GM19324 (cell line): ENCODE results near the gene GLRX.
"Not testable (repeated sequence)": the region's sequence is repeated elsewhere in the genome, so short reads cannot be mapped to it uniquely, and the experiment has no call there.

Experiments used
- ATAC-seq: cut with Tn5 transposase; IDR thresholded peaks from one replicate; pipeline ENCODE4 v1.9.1; 2021; ENCODE audit warnings: mild to moderate bottlenecking, moderate library complexity; ENCODE audit not compliant: unreplicated experiment, low FRiP score

Gene GLRX

DNA sequence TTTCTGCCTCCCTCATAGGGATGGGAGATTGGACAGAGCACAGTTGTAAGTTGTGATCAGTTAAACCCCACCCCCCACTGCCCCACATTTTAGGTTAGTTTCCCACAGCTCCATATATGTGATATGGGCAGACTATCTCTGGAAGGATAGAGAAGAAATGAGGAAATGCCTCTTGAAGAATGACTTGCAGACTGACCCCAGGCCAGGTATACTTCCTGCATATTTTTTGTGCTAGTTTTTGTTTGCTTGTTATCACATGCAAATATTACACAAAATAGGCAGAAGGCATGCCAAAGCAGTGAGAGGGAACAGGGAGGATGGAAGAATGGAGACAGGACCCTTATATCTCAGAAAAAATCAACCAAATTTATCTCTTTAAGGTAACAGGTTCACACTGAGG is 10.1 kb upstream of the GLRX start:
- no peak for ATAC-seq

DNA sequence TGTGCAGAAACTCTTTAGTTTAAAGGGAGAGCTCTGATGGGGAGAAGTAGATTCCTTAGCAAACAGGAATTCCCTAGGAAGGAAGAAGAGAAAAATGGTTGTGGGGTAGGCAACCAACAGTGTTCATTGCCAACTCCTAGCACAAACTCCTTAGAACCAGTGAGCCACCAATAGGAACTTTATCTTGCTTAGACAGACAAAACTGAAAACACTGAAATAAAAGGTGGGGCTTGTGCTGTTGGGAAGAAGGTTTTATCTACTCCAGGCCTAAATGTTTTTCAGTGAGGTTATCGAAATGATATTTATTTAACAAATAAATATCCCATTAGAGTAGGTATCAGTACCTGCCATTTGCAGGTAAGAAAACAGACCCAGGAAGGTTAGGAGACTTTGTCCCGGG is 7.7 kb upstream of the GLRX start:
- ATAC-seq: no peak

DNA sequence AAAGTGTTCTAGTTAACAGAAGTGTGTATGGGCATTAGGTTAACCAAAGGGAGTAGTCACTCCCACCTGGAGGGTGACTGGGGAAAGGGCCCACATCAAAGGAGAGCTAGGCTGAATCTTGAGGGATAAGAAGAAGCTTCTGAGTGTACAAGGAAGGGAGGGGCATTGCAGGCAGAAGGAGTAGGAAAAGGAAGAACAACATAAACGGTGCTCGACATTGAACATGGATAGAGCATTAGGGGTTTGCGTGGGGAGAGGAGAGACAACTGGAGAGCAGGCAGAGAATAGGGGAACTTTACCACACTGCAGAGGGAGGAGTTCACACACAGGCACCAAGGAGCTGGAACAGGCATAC is 5.3 kb upstream of the GLRX start:
- ATAC-seq: no peak

DNA sequence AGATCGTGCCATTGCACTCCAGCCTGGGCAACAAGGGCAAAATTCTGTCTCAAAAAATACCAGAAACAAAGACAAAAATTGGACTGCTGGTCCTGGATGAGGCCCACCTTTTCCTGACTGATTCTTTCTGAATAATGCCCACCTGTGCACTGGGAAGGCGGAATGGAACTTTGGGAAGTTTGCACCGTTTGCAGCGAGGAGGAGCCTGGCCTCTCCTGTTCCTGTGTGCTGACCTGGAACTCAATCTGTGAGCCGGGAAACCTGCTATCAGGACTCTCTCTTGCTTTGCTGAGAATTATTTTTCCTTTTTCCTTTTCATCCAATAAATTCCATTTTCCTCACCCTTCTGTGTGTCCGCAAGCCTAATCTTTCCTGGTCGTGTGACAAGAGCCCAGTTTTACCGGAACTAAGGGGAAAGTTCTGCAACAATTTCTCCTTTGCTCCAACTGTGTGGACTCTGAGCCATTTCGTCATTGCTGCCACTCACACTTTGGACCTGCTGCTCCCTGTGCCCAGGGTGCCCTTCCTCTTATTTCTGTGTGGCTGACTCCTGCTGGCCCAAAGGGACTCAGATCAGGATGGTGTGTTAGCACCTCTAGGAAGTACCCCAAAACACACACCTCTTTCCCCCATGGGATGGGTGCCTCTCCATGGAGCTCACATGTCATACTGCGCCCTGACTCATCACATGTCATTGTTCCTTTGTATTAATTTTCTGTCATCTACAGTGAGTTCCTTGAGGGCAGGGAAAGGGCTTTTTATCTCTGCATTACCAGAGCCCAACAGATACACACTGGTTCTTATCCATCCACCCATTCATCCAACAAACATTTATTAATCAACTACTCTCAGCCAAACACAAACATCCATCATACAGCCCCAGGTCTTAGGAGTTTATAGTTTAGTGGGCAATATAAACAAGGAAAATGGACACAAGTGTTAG is 4.7 kb upstream of the GLRX start:
- no peak for ATAC-seq

DNA sequence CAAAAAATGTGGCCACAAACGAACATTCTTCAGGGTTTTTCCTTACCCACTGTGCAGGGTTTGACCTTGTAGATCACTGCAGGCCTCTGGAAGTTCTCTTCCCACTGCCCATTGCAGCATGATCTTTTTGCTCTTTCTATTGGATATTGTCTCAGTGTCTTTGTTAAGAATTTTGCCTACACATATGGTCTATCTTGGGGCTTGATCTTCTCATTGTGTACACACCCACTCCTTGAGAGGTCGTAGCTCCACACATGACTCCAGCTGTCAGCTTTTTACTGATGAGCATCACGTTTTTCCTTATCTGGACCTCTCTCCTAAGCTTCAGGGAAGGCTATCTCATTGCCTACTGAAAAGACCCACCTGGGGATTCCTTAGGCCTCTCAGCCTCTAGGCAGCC is 3.0 kb upstream of the GLRX start:
- ATAC-seq: no peak

DNA sequence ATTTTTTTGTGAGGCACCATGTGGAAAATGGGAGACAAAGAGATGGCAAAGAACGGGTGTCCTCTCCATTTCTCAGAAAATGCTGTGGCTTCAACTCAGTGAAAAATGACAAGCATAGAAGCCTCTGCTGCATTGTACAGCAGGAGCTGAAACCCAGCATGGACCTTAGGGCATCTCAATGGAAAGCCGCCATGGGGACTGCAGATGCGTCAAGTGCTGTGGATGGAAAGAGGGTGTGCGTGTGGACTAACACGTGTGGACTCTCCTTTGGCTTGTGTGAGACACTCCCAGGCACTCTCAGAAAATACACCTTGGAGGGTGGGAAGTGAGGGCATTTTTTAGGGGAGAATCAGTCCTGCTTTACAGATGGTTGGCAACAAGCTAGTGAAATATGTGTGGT is 2.2 kb upstream of the GLRX start:
- ATAC-seq: no peak

DNA sequence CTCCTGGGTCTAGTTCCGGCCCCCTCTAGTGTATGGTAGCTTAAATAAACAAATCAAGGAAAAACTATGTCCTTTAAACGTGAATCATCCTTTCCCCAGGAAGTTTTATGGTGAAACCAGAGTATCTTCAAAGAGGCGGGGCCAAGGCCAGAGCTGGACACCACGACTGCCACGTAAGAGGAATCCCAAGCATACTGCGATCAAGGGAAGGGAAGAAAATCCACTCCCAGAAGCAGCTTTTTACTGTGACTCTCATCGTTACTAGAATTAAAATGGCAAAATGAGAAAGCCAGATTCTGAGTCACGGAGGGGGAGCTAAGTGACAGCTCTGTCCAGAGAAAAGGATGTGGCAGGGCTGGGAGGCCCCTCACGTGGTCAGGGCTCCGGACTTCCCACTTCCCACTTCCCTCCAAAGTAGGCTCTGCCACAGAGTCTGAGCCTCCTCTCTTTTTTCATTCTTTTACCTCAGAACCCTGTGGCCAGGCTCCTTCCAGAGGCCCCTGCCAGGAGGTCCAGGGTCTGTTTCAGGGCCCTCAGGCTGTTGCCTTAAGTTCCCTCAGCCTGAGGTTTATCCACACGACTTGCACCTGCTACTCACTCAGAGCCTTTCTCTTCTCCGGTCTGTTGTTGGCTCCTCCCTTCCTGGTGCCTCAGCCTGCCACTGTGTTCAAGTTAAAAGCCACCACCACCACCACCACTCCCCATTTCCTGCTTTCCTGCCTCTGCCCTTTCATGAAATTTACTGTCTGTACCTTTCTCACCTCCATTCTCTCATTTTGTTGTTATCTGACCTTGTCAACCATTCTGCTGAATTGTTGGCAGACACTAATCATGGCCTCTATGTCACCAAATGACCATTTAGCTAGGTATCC is 1.4 kb upstream of the GLRX start:
- ATAC-seq: no peak

DNA sequence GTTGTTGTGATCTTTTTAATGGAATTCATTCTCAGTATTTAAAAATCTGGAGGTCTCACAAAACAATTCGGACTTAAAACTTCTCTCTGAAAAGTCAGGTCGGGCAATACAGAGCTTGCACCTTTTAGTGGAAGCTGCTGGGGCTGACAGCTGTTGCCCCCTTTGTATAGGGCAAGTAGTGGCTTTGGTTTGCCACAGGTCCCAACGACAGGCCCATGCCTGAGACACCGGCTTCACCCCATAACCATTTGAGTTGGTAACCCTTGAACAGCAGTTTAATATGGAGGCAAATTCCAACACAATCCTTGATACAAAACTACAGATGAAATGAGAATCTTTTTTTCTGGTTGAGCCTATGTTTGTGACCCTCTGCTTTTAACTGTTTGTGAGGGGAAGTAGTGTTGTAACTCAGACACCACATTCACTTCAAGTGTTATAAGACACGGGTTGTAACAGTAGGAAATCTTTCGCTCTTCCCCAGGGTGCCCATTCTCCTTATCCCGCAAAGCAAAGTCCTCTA is 752 bp upstream of the GLRX start:
- ATAC-seq: no peak

DNA sequence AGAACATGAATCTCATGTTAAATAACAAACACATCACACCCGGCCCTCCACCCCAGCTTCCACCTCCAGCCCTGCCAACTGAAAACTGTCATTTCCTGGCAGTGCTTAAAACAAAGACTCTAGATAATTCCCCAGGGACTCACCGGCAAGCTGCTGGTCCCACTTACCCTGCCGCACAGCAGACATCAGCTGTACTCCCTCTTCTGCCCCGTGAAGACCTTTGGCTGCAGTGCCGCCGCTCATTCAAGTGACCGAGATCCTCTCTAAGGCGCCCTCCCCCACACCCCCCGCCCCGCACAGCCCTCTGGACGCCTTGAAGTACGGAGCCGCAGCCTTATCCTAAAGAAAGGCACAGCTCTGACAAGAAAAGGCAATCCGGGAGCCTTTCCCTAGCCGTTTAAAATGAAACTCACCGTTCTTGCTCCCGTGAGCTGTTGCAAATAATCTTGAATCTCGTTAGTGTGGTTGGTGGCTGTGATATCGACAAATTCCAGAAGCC is 434 bp downstream of the GLRX start:
- peak; percentile 28 for ATAC-seq

DNA sequence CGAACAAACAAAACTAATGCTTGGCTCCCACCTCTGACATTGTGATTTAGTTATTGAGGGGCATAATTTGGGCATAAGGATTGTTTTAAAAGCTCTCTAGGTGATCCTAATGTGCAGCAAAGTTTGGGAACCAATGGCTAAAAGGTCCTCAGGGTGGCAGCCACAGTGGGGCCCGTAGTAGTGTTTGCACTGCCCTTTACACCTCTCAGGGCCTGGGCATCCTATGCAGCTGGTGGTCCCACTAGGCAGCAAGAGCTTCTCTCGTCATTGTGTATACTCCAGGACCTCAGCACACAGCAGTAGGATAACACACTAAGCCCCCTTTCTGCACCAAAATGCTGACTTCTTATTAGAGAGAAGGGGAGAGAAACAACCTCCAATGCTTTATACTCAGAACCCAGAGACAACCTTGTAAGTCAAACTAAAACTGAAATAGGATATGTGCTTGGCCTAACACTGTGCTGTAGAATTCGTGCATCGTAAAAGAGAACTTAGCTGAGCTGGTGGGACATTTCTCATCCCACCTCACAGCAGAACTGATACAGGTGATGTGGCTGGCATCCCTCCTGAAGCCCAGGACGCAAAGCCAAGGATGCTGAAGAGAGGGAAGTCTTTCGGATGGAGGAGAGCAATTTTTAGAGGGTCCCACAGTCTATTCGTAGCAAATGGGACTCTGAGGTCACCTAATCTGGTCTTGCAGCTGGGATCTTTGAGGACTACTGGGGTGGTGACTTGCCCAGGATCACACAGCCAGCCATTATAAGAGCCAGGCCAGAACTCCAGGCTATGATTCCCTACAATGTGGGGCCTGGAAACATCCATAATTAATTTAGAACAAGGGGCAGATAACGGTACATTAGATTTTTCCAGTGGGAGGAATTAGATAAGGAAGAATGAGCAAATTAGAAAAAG is 1.2 kb downstream of the GLRX start:
- ATAC-seq: no peak

DNA sequence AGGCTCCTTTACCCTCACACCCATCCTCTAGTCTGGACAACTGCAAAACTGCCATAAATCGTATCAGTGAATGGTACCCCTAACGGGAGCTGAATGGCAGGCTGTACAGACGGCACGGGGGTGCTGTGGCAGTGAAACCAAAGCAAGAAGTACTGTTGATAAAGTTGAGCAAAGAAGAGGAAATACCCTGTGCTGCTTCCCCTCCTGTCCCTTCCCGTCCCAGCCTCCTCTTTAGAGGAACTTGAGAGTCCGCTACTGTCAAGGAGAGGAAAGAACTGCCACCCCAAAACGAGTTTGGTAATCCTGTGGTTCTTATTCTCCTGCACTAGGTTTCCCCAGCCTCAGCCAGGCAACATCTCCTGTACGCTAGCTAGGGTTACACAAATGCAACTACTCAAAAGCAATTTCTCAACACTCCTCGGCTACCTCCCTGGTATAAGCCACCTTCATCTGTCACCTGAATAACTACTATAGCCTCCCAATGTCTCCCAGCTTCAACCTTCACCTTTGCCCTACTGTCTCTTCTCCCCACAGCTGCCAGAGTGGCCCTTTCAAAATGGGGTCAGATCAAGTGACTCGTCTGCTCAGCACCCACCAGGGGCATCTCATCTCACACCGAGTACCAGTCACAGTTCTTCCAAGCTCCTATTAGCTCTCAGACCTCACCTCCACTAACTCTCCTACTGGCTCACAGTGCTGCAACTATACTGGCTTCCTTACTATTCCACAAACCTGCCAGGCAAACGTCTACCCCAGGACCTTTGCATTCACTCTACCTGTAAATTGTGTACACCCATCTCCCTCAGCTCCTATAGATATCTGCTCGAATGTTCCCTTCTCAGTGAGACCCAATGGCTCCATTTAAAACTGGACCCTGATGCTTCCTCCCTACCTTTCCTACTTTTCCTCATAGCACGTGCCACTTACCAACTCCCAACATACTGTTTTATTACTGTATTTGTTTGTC is 4.1 kb downstream of the GLRX start:
- no peak for ATAC-seq

DNA sequence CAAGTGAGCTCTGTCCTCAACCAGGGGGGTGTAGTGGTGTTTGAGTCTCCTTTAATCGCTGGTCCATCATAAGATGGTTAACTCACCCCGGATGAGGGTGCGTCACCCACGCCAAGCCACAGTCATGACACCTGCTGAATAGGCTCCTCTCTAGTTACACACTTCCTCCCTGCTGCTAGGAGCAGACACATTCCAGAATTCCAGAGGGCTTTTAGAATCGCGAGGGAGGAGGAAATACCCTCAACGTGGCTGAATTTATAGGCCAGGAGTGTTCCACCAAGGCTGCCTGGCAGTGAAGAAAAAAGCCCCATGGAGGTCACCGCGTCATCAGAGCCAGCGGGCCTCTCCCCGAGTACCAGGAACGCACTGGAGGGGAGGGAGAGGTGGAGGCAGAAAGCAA is 5.1 kb downstream of the GLRX start:
- ATAC-seq: no peak

DNA sequence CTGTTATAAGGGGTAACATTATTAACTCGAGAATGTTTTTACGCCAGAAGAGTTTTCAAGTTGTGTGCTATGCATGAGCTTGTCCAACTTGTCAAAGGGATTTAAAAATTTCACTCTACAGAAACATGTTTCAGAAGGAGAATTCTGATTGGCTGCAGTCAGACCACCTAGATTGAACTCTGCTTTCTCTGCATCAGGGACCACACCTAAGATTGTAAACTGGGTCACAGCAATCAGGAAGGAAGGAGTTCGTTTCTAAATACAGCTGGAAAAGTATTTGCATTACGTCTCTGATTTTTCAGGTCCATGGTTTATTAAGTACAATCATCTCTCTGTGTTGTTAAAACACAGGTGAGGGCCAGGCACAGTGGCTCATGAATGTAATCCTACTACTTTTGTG is 5.8 kb downstream of the GLRX start:
- no peak for ATAC-seq

DNA sequence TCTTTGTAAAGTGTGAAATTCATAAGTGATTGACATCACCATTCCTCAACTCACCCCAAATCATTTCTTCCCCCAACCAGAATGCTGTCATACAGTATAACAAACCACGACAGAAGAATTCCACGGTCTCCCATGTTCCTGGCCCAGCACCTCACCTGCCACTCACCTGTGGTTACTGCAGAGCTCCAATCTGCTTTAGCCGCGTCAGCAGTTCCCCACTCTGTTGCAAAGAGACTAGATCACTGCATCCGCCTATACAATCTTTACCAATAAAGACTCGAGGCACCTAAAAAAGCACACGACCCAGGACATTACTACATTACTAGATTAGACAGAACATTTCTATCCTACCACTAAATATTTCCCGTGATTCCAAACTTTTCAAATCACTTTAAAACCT is 6.2 kb downstream of the GLRX start:
- ATAC-seq: no peak

DNA sequence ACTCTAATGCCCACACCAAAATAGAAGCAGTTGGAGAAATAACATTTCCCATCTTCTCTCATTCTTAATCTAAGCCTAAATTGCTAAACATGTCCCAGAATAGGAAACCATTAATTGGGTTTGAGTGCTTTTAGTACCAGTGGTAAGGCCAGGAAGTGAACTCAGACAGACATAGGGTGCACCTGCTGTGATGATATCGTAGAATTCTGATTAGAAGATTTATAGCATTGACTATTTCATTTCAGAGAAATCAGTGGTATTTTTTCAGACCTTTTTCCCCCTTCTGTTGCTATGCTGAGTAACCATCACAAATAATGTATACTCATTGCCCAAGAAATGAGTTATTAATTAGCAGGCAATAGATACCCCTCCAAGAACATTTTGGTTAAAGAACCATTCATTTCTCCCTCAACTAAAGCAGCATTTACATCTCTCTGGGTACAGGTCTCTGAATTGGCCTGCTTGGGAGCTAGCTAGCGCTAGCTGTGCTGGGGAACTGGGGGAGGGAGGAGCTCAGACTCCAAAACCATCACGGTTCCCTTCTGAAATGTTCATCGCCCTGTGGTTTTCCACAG is 7.3 kb downstream of the GLRX start:
- ATAC-seq: no peak

DNA sequence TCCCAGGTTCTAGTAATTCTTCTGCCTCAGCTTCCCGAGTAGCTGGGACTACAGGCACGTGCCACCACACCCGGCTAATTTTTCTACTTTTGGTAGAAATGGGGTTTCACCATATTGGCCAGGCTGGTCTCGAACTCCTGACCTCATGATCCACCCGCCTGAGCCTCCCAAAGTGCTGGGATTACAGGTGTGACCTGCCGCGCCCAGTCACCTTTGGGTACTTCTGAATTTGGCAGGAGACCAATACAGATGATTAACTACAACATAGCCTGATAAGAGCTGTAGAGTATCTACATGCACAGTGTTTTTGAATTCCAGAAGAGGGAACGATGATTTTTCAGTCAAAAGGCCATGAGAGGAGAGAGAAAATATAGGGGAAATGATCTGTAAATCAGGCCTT is 9.5 kb downstream of the GLRX start:
- not testable (repeated sequence) for ATAC-seq

DNA sequence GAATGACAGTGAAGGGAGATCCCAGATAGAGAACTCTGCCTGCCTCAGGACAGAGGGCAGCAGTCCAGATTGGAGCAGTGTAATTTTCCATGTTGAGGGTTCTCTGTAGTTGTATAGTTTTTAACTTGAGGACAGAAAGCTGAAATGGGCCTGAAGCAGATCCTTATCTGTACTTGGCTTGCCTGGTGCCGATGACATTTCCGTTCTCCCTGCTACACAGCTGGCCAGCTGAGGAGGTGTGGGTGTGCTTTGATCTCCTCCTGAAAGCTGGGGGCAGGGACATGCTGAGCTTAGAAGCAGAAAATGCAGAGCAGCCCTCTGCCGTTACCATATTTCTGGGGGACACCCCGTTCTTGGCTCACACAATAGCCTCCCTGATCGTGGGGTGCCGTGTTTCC is 10.5 kb downstream of the GLRX start:
- no peak for ATAC-seq

DNA sequence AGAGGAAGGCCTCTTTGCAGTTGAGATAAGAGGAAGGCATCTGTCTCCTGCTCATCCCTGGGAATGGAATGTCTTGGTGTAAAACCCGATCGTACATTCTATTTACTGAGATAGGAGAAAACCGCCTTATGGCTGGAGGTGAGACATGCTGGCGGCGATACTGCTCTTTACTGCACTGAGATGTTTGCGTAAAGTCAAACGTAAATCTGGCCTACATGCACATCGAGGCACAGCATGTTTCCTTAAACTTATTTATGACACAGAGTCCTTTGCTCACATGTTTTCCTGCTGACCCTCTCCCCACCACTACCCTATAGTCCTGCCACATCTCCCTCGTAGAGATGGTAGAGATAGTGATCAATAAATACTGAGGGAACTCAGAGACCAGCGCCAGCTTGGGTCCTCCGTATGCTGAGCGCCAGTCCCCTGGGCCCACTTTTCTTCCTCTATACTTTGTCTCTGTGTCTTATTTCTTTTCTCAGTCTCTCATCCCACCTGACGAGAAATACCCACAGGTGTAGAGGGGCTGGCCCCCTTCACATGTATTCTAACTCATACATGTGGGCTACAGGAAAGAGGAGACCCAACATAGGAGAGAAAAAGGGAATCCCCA is 11.0 kb downstream of the GLRX start:
- ATAC-seq: not testable (repeated sequence)

DNA sequence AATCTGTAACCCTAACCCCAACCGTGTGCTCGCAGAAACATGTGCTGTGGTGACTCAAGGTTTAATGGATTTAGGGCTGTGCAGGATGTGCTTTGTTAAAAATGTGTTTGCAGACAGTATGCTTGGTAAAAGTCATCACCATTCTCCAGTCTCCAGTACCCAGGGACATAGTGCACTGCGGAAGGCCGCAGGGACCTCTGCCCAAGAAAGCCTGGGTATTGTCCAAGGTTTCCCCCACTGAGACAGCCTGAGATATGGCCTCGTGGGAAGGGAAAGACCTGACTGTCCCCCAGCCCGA is 11.5 kb downstream of the GLRX start:
- ATAC-seq: not testable (repeated sequence)
